RPMI8226 (cell line): ENCODE results near the gene LPIN1.
"Not testable (repeated sequence)": the region's sequence is repeated elsewhere in the genome, so short reads cannot be mapped to it uniquely, and the experiment has no call there.

Experiments used
- DNase-seq: peaks from one replicate; pipeline ENCODE4 v3.0.0-alpha.2; 2015

LPIN1 gene

DNA sequence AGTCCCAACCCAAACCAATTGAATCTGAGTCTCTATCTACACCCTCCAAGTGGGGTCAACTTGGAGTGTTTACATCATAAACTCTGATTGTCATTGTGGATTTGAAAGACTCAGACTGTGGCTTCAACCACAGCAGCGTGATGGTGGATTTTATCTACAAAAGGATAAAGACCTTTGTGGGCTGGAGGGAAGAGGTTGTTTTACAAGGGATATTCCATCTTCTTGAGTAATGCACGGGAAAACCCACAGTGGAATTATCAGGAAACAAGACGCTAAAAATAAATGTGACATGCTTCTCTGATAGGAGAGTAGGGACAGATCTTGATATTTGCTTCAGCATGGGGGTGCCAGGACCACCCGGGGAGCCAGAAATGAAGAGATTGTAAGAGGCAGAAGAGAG, 93.5 kb downstream of the LPIN1 start:
- DNase-seq: no peak

DNA sequence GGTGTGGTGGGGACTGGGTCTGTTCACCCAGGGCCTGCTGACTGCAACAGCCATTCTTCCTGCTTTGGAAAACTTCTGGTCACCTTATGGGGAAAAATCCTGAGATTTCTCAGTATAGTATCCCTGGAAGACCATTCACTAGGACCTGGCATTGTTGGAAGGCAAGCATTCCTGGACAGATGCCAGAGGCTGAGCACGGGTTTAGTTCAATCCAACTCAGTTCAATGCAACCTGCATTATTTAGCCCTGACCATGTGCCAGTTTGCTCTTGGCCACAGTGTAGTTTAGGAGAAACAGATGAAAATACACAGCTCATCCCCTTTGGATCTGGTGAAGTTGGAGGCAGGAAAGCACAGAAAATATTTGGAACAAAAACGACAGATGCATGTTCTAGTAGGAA, 95.9 kb downstream of the LPIN1 start:
- no peak for DNase-seq

DNA sequence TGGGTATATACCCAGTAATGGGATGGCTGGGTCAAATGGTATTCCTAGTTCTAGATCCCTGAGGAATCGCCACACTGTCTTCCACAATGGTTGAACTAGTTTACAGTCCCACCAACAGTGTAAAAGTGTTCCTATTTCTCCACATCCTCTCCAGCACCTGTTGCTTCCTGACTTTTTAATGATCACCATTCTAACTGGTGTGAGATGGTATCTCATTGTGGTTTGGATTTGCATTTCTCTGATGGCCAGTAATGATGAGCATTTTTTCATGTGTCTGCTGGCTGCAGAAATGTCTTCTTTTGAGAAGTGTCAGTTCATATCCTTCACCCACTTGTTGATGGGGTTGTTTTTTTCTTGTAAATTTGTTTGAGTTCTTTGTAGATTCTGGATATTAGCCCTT, 98.4 kb downstream of the LPIN1 start:
- DNase-seq: not testable (repeated sequence)

DNA sequence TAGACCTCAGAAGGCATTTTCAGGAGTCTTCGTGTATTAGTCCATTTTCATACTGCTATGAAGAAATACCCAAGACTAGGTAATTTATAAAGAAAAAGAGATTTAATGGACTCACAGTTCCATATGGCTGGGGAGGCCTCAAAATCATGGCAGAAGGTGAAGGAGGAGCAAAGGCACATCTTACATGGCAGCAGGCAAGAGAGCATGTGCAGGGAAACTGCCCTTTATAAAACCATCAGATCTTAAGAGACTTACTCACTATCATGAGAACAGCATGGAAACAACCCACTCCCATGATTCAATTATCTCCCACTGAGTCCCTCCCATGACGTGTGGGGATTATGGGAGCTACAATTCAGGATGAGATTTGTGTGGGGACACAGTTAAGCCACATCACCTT, 101.5 kb downstream of the LPIN1 start:
- DNase-seq: not testable (repeated sequence)

DNA sequence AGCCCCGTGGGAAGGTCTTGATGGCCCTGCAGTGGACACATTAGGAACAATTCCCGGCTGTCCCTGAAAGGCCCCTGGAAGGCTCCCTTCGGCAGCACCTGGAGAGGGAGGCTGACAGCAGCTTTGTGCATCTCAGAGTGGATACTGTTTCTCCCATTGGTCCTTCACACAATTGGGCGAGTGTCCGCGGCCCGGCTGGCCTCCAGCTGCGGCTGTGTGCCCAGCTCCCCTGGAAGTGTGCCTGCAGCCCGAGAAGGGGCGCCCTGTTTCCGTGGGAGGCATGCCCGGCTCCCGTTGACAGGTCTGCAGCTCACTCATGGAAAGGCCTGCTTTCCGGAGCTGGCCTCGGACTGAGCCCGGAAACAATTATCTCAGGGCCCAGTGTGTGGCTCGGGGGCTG, 103.7 kb downstream of the LPIN1 start:
- DNase-seq: no peak

DNA sequence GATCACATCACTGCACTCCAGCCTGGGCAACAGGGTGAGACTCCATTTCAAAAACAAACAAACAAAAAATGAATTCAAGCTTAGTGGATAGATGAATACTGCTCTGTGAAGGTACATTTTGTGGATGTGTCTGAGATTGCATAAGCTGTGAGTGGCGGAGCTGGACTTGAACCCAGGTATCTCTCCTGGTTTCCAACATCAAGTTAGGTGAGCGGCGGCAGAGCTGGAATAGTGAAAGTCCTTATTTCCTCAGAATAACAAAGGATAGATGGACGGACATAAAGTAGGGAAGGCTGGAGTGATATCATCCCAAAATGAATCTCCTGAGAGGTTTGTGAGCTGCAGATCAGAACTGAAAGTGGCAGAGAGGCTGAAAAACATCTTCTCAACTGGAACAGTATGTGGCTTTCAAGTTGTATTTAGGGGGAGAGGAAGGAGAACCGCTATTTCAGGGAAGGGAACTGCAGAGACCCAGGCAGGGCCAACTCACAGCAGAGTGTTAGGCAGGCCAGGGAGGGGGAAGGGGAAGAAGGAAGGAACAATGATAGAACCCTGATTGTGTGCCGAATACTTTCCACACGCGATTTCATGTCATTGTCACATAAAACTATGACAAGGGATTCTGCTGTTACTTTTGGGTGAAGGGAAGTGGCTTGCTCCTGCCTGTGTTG, 106.2 kb downstream of the LPIN1 start:
- DNase-seq: no peak

DNA sequence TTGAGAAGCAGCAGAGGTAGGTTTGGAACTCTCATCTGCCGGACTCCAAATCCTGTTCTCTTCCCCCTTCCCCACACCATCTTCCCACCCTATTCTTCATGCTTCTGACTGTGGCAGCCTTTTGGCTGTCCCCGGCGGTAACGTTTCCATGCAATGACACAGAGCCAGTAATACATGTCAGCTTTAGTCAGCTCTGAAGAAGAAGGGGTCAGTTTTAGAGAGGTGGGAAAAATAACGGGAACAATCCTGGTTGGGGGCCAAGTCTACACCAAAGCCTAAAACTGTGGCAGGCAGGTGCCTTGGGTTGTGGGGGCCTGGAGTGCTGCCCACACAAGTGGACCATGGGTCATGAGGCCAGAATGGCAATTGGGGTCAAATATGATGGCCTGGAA, 106.8 kb downstream of the LPIN1 start:
- DNase-seq: no peak

DNA sequence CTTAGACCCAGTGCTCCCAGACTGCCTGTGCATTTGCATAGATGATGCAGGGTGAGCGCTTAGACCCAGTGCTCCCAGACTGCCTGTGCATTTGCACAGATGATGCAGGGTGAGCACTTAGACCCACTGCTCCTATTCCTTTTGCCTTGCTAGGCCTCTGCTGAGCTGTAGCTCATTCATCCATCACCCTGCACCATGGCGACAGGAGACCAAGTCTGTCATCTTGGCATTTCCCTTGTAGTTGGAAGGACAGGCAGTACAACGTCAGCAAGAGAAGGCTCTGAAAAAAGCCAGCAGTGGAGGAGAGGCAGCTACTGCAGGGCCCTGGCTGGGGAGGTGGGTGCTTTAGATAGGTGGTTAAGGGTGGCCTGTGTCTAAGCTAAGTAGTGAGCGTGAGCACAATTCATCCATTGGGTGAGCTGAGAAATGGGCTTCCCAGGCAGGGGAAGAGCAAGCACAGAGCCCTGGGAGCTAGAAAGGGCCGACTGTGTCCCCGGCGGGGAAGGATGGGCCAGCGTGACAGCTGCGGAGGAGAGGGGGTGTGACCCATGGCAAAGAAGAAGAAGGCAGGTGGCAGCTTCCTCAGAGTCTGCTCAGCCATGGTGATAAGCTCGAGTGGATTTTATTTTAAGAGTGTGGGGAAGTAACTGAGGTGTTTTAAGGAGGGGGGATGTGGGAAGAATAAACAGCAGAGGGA, 108.8 kb downstream of the LPIN1 start:
- DNase-seq: no peak

DNA sequence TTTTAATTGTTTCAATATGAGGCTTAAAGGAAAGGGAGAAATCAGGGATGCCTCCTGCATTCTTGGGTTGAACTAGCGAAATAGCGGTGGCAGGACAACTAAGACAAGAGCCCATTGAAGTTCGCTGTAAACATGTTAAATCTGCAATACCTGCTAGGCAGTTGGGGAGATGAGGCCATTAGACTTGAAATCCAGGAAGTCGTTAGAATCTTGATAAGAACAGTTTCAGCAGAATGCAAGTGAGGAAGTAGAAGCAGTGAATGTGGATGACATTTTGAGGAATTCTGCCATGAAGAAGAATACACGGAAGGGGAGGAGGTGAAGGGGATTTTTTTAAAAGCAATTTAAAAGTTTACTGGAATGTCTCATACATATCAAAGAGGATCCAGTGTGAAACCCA, 109.7 kb downstream of the LPIN1 start:
- no peak for DNase-seq

DNA sequence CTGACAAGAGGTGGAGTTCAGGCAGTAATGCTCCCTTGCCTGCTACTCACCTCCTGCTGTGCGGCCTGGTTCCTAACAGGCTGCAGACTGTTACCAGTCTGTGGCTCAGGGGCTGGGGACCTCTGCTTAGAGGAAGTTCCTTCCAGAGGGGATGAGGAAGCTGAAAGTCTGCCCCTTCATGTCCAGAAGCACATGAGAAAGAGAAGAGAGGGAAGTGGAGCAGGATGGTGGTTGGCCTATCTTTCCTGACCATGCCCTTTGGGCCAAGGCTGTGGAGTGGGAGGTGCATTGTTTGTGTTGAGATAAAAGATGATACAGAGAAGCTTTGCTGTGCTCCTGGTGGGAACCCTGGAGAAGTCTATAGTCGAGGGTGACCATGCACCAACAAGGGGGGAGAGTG, 112.5 kb downstream of the LPIN1 start:
- DNase-seq: no peak

DNA sequence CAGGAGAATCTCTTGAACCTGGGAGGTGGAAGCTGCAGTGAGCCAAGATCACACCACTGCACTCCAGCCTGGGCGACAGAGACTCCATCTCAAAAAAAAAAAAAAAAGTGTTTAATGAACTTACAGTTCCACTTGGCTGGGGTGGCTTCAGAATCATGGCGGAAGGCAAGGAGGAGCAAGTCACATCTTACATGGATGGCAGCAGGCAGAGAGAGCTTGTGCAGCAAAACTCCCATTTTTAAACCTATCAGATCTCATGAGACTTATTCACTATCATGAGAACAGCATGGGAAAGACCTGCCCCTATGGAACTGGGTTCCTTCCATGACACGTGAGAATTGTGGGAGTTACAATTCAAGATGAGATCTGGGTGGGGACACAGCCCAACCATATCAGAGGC, 113.5 kb downstream of the LPIN1 start:
- not testable (repeated sequence) for DNase-seq

DNA sequence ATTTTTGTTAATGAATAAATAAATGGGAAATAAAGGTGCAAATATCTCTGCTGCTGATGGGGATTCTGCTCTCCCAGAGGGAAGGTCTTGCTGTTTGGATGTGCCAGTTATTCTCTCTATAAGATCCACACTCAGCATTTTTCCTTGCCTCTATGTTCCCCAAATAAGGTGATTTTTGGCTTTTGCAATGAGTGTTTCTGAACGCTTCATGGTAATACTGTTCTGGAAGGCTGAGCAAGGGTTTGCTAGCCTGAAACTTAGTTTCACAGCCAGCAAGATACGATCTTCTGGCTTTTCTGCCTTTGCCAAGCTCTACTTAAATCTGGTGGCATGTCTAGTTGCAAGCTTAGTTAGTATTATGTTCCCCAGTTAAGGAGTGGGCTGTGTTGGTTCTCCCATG, 114.6 kb downstream of the LPIN1 start:
- DNase-seq: no peak

DNA sequence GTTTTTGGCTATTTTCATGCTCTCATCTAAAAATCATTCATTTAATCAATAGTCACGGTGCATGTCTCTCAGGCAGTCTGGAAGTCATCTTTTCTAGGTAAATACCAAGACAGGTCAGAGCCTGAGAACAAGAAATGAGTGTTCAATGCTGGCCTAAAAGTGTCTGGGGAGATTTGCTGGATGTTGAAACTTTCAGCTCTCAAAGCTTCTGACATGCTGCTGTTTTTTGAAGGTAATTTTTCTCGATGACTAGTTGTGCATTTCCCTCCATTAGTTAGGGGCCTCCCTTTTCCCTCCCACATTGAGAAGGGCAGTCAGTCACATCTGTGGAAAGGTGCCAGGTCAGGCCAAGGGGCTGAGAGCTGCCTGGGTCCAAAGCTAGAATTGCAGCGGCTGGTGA, 115.6 kb downstream of the LPIN1 start:
- no peak for DNase-seq

DNA sequence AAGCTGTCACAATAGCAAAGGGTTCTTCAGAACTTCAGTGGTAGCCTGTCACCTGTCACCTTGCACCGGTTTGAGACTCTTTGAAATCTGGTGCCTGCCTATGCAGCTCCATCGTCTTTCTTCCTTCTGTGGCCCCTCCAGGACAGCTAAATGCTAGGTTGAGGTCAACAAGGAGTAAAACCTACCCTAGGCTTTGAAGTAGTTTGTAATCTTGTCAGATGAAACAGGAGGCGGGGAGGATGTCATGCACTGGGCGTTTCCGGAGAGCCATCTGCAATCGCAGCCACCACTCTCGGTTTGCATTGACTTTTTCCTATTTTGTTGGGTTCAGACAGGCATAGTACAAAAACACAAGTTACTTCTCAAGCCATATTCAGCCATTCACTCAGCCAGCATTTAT, 116.7 kb downstream of the LPIN1 start:
- no peak for DNase-seq

DNA sequence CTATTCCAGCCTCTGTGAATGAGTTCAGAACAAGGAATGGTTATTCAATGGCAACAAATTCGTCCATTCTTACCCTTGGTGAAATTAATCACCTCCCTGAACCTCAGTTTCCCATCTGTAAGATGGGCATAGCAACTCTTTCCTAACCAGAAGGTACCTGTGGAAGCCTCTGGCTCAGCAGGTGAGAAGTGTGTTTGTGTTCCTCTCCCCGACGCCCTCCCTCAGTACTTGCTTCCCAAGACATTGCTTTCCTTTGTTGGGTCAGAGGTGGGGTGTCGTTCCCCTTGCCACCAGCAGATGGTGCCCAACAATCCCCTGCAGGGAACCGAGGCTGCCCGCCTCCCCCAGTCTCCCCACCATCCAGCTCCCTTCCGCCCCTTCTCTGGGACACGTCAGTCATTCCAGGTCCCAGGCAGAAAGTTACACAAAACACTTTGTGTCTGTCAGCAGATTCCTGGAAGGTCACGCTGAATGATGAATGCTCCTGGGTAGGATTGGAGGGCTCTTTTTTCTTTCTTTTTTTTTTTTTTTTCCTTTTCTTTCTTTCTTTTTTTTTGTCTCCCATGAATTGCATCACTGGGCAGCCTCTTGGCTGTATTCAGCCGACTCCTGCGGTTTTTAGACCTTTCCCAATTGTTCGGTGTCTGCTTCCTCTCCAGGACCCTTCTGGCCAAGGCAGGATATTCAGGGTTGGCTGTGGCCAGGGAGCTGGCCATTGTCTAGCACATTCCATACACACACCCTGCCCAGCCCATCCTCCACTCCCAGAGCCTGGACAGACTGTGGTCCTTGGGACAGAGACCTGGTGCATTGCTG, 117.3 kb downstream of the LPIN1 start:
- DNase-seq: peak; percentile 50

DNA sequence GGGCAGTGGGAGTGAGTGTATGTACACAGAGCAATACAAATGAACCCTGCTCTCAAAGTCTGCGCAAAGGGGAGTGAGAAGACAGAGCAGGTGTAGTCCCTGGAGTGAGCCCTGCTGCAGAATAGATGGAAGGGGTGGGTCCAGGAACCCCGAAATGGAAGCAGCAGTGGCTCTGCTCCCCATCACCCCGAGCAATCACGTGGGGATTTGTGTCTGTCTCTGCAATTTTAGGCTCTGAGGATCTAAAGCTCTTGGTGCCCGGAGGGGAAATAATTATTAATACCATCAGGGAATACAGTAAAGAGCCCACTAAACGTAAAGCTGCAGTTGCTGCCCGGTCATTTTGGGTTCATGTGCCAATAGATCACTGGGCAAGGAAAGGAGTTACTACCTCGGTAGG, 118.3 kb downstream of the LPIN1 start:
- no peak for DNase-seq

DNA sequence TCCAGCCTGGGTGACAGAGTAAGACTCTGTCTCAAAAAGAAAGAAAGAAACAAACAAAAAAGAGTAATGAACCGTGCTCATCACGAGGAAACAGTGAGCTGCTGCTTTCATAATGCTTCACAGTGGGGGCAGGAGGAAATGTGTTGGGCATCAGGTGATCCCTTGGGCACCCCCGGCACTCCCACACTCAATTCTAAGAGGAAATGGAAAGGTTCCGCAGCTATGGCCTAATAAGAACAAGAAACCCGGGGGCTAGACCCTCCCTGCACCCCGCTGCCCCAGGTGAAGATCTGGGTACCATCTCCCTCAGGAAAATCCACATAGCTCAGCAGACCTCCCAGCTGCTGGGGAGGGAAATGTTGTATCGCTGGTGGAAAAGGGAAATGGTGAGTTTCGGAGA, 118.9 kb downstream of the LPIN1 start:
- DNase-seq: no peak

DNA sequence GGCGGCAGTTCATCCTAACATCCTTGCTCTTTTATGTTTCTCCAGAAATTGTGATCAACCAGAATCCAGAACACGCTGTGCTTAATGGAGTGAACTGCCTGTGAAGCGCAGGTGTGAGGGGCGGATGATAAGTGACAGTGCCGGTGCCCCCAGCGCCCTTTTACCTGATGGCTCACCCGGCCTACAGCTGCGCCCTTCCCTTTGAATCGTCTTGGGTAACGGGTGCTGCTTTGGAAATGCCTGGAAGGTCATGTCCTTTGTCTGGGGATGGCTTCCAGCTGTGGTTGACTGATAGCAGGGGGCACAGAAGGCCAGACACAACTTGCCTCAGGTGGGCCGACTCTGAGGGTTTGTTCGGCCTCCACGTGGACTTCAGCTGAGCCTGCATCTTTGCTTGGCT, 119.4 kb downstream of the LPIN1 start:
- DNase-seq: no peak

DNA sequence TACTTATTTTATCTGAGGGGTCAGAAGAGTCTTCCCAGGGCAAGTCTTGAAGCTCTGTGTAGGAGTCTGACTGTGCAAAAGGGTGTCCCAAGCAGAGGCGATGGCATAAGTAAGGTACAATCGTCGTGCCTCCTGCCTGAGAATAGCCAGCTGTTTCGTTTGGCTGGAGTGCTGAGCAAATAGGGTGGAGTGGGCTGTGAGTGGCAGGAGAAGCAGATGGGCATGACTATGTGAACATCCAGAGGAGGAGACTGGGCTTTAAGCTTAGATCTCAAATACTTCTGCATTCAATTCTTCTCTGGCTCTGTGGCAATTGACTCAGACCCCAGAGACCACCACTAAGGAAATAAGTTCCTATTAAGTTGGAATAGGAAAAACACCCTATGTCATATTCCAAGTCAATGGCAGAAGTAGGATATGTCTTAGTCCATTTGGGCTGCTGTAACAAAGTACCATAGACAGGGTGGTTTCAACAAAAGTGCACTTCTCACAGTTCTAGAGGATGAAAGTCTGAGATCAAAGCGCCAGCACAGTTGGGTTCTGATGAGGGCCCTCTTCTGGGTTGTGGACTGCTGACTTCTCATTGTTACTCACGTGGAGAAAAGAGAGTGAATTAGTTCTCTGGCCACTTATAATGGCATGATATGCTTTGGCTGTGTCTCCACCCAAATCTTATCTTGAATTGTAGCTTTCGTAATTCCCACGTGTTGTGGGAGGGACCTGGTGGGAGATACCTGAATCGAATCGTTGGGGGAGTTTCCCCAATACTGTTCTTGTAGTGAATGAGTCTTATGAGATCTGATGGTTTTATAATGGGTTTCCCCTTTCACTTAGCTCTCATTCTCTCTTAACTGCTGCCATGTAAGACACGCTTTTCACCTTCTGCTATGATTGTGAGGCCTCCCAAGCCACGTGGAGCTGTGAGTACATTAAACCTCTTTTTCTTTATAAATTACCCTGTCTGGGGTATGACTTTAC, 120.2 kb downstream of the LPIN1 start:
- no peak for DNase-seq

DNA sequence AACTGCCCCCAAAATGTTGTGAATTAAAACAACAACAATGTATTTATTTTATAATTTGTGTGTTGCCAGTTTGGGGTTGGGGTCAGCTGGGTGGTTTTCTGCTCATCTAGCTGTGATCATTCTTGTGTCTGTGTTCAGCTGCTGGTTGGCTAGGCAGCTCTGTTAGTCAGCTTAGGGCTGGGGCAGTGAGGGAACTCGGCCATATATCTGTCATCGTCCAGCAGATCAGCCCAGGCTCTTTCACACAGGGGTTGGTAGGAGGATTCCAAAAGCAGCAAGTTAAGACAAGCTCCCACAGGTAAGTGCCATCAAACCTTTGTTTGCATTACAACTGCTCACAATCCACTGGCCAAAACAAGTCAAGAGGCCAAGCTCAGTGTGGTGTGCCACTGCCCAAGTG, 121.5 kb downstream of the LPIN1 start:
- no peak for DNase-seq

DNA sequence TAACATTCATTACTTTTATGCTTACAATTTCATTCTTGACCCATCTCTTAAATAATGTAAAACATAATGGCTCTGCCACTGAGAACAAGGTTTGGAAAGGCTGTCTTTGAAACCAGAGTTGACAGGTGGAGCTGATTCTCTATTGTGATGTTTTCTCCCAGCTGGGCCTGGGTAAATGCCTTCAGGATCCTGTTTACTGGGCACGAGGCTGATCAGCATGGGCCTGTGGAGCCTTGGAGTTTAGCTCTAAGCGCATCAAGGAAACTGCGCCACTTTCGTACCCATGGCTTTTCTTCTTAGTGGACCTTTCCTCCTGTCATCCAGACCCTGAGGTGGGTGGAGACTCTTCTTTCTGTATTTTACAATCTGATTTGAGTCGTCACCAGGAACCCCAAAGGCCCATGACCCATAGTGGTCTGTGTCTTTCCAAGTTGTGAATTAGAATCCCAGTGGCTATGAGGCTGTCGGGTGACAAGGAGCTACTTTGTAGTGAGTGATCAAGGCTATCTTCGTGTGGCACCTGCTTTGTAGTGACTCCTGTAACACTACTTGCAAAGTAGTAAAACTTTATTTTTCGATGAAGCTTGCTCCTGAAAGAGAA, 123.1 kb downstream of the LPIN1 start:
- no peak for DNase-seq

DNA sequence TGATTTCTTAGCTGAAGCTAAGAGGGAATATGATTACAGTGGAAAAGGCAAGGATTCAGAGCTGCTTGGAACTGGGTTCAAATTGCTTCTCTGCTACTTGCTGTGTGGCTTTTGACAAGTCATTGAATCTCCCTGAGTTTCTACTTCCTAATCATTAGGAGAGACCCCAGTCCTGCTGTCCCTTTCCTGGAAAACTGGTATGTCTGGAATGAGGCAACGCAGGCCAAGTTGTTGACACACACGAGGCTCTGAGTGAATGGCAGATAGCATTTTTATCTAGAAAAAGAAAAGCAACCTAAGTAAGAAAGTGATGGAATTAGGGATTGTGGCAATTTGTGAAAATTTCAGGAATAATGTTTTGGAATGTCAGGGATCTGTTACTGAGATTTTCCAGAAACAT, 123.6 kb downstream of the LPIN1 start:
- no peak for DNase-seq

DNA sequence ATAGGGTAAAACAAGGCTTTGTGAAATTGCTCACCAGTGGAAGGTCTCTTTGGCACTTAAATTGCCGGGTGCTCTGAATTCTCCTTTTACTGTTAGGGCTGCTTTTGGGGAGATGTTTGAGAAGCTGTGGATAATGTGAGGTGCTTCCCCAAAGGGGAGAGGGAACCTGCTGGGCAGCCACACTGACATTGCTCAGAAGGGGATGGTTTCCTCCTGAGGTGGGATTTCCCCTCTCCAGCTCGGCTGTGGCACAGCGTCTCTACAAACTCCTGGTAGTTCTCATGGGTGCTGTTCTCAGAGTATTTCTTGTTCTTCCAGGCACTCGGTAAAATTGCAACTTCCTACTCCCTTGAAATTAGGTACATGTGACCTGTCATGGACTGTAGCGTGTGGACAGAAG, 124.2 kb downstream of the LPIN1 start:
- DNase-seq: no peak
